GM21825 (cell line): ENCODE data around the gene TCEA2.
"Not testable (repeated sequence)": the region's sequence is repeated elsewhere in the genome, so short reads cannot be mapped to it uniquely, and the experiment has no call there.

ENCODE experiments used
- ATAC-seq: cut with Tn5 transposase; IDR thresholded peaks from one replicate; pipeline ENCODE4 v1.9.1; 2021; ENCODE audit warnings: mild to moderate bottlenecking, moderate library complexity; ENCODE audit not compliant: unreplicated experiment

The TCEA2 gene

GRCh38 chr20:64106435-64106961 lies 43.5 kb downstream of the TCEA2 start:
- no peak for ATAC-seq

GRCh38 chr20:64106981-64107735 lies 44.2 kb downstream of the TCEA2 start, which contains the start of gene NPBWR2:
Gene NPBWR2 (minus strand): TSS chr20:64107565. CDS start chr20:64106831, 734 bp downstream.
- ATAC-seq = no peak

GRCh38 chr20:64107736-64108457 lies 44.9 kb downstream of the TCEA2 start:
- no peak for ATAC-seq

- ATAC-seq = no peak
Observed at GRCh38 chr20:64108731-64109681, 46.0 kb downstream of the TCEA2 start.

- no peak for ATAC-seq
Observed at GRCh38 chr20:64109831-64110391, 46.9 kb downstream of the TCEA2 start.

- no peak for ATAC-seq
Observed at GRCh38 chr20:64110411-64111068, 47.5 kb downstream of the TCEA2 start.

- no peak for ATAC-seq
Observed at GRCh38 chr20:64111841-64112641, 49.0 kb downstream of the TCEA2 start.

GRCh38 chr20:64112691-64113443 lies 49.9 kb downstream of the TCEA2 start:
- ATAC-seq = no peak

- ATAC-seq = no peak
Observed at GRCh38 chr20:64113444-64113775, 50.4 kb downstream of the TCEA2 start.

- no peak for ATAC-seq
Observed at GRCh38 chr20:64113796-64114355, 50.9 kb downstream of the TCEA2 start.

- ATAC-seq = no peak
Observed at GRCh38 chr20:64114356-64114971, 51.5 kb downstream of the TCEA2 start.

- ATAC-seq = no peak
Observed at GRCh38 chr20:64115171-64115911, 52.3 kb downstream of the TCEA2 start.

GRCh38 chr20:64116016-64116415 lies 53.0 kb downstream of the TCEA2 start:
- ATAC-seq = no peak

GRCh38 chr20:64116541-64117431 lies 53.8 kb downstream of the TCEA2 start:
- no peak for ATAC-seq

GRCh38 chr20:64117432-64117777 lies 54.4 kb downstream of the TCEA2 start:
- not testable (repeated sequence) for ATAC-seq

GRCh38 chr20:64119301-64119680 lies 56.3 kb downstream of the TCEA2 start:
- ATAC-seq = no peak
